ENCODE measurements around the gene LONRF2. TPM values are rescaled to one million over a fixed set of nuclear protein-coding genes. Genes with fewer than 3 reads are reported as not detected.
"Not testable (repeated sequence)": the region's sequence is repeated elsewhere in the genome, so short reads cannot be mapped to it uniquely, and the experiment has no call there.

Gene LONRF2
- total RNA-seq, 1 experiment from 2014 or later: not detected

DNA sequence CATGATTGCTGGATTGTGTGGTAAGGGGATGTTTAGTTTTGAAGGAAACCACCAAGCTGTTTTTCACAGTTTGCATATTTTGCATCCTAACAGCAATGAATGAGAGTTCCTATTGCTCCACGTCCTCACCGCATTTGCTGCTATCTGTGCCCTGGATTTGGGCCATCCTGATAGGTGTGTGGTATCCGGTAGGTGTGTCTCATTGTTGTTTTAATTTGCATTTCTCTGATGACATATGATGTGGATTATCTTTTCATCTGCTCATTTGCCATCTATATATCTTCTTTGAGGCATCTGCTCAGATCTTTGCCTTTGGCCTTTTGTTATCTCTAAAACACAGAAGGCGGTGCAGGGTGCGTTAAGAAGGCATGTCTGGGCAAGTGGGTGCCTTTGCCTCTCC is 73.3 kb downstream of the LONRF2 start:
- H3K4me3 ChIP-seq (ENCODE audit: low read depth, low read length): no peak overlapping the region
- intact Hi-C loops (cut with micrococcal nuclease; ENCODE audit: unreplicated experiment): loop anchor here (10.0 kb wide), 1 partner anchor 524 kb away; no protein-coding TSS in a partner anchor
- no peak for DNase-seq
- ChIA-PET CTCF (no interaction called here), POLR2A (no interaction called here)
- peaks cover 4% of the 10 kb centered on the region for H3K27me3 Mint-ChIP-seq (ENCODE audit: insufficient read depth, unreplicated experiment)
- H3K4me3 Mint-ChIP-seq (ENCODE audit: unreplicated experiment): no peak overlapping the region
- no peaks in the 10 kb centered on the region for H3K27me3 ChIP-seq (replicated peaks; ENCODE audit: control insufficient read depth, insufficient read depth, low read length)
- TF ChIP-seq CTCF (IDR thresholded peaks at IDR 0.05; ENCODE audit: insufficient read depth in 1 of 2, low read depth in 1 of 2, low read length in 1 of 2, severe bottlenecking in 1 of 2, unreplicated experiment in 1 of 2): no peak
- no peaks in the 10 kb centered on the region for H3K36me3 ChIP-seq (ENCODE audit: control insufficient read depth, insufficient read depth, low read length)
- BruUV-seq (replicated peaks): no TSS peak
- no peaks in the 10 kb centered on the region for H3K36me3 Mint-ChIP-seq (ENCODE audit: insufficient read depth, unreplicated experiment)
- H3K4me1 ChIP-seq: no peaks in the 10 kb centered on the region
- H3K27ac Mint-ChIP-seq (ENCODE audit: unreplicated experiment): no peak overlapping the region
- no peaks in the 10 kb centered on the region for H3K4me1 Mint-ChIP-seq (ENCODE audit: low read depth, unreplicated experiment)
- H3K9me3 ChIP-seq: no peaks in the 10 kb centered on the region
- no peaks in the 10 kb centered on the region for H3K9me3 Mint-ChIP-seq (ENCODE audit: unreplicated experiment)

DNA sequence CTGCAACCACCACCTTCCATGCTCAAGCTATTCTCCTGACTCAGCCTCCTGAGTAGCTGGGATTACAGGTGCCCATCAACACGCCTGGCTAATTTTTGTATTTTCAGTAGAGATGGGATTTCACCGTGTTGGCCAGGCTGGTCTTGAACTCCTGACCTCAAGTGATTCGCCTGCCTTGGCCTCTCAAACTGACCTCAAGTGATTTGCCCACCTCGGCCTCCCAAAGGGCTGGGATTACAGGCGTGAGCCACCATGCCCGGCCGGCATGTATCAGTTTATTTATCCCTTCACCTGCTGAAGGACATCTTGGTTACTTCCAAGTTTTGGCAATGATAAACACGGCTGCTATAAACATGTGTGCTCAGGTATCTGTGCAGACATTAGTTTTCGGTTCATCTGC is 73.7 kb downstream of the LONRF2 start:
- H3K9me3 ChIP-seq; H3K9me3 Mint-ChIP-seq (ENCODE audit: unreplicated experiment); BruUV-seq (replicated peaks); DNase-seq; H3K36me3 ChIP-seq (ENCODE audit: control insufficient read depth, insufficient read depth, low read length); H3K27me3 ChIP-seq (replicated peaks; ENCODE audit: control insufficient read depth, insufficient read depth, low read length); POLR2A ChIA-PET; H3K4me1 Mint-ChIP-seq (ENCODE audit: low read depth, unreplicated experiment); H3K27ac Mint-ChIP-seq (ENCODE audit: unreplicated experiment); H3K27me3 Mint-ChIP-seq (ENCODE audit: insufficient read depth, unreplicated experiment); H3K4me1 ChIP-seq; H3K4me3 Mint-ChIP-seq (ENCODE audit: unreplicated experiment); H3K36me3 Mint-ChIP-seq (ENCODE audit: insufficient read depth, unreplicated experiment); H3K4me3 ChIP-seq (ENCODE audit: low read depth, low read length); CTCF ChIA-PET: not testable (repeated sequence)
- intact Hi-C loops (cut with micrococcal nuclease; ENCODE audit: unreplicated experiment): loop anchor here (10.0 kb wide), 1 partner anchor 524 kb away; no protein-coding TSS in a partner anchor

GRCh38 chr2:100248044-100248330 is 74.3 kb downstream of the LONRF2 start:
- CTCF ChIA-PET: no interaction called here
- no peak overlapping the region for H3K4me3 Mint-ChIP-seq (ENCODE audit: unreplicated experiment)
- no peak for TF ChIP-seq CTCF (IDR thresholded peaks at IDR 0.05; ENCODE audit: insufficient read depth in 1 of 2, low read depth in 1 of 2, low read length in 1 of 2, severe bottlenecking in 1 of 2, unreplicated experiment in 1 of 2)

More at GRCh38 chr2:100248044-100248330, 74.3 kb downstream of the LONRF2 start:
- intact Hi-C loops (cut with micrococcal nuclease; ENCODE audit: unreplicated experiment): loop anchor here (10.0 kb wide), 1 partner anchor 523 kb away; no protein-coding TSS in a partner anchor
- Mint-ChIP-seq H3K27ac (ENCODE audit: unreplicated experiment) (no peak overlapping the region), H3K9me3 (ENCODE audit: unreplicated experiment) (no peaks in the 10 kb centered on the region), H3K27me3 (ENCODE audit: insufficient read depth, unreplicated experiment) (peaks cover 4% of the 10 kb centered on the region), H3K4me1 (ENCODE audit: low read depth, unreplicated experiment) (no peaks in the 10 kb centered on the region), H3K36me3 (ENCODE audit: insufficient read depth, unreplicated experiment) (no peaks in the 10 kb centered on the region)
- no peaks in the 10 kb centered on the region for H3K4me1 ChIP-seq
- no peak overlapping the region for H3K4me3 ChIP-seq (ENCODE audit: low read depth, low read length)
- POLR2A ChIA-PET: no interaction called here
- no peaks in the 10 kb centered on the region for H3K36me3 ChIP-seq (ENCODE audit: control insufficient read depth, insufficient read depth, low read length)
- no TSS peak for BruUV-seq (replicated peaks)
- no peaks in the 10 kb centered on the region for H3K9me3 ChIP-seq
- DNase-seq: no peak
- no peaks in the 10 kb centered on the region for H3K27me3 ChIP-seq (replicated peaks; ENCODE audit: control insufficient read depth, insufficient read depth, low read length)
